Stimulated activated CD8-positive, alpha-beta memory T cell treated with anti-CD3 and anti-CD28 coated beads, Interleukin-15, amount 100 ng/mL, for 48 hours (primary cell): ENCODE results near the gene PALM3.
"Not testable (repeated sequence)": the region's sequence is repeated elsewhere in the genome, so short reads cannot be mapped to it uniquely, and the experiment has no call there.

Experiments used
- DNase-seq, 2 donors: peaks; one replicate each; pipeline ENCODE4 v3.0.0-alpha.2; 2020; ENCODE audit warnings: low read depth in 2 of 2

The PALM3 gene

GRCh38 chr19:14030997-14031718 is 30.7 kb downstream of the PALM3 start:
- no peak for DNase-seq

- no peak for DNase-seq
These were observed 33.0 kb downstream of the PALM3 start for GRCh38 chr19:14028901-14029300.

GRCh38 chr19:14027856-14028450 is 33.9 kb downstream of the PALM3 start, which contains the start of gene RLN3:
TSS of gene RLN3 (plus strand) at chr19:14028148. CDS start at chr19:14028205, 57 bp downstream.
- DNase-seq = no peak

- not testable (repeated sequence) for DNase-seq
These were observed 35.2 kb downstream of the PALM3 start for GRCh38 chr19:14026652-14027192.

DNA sequence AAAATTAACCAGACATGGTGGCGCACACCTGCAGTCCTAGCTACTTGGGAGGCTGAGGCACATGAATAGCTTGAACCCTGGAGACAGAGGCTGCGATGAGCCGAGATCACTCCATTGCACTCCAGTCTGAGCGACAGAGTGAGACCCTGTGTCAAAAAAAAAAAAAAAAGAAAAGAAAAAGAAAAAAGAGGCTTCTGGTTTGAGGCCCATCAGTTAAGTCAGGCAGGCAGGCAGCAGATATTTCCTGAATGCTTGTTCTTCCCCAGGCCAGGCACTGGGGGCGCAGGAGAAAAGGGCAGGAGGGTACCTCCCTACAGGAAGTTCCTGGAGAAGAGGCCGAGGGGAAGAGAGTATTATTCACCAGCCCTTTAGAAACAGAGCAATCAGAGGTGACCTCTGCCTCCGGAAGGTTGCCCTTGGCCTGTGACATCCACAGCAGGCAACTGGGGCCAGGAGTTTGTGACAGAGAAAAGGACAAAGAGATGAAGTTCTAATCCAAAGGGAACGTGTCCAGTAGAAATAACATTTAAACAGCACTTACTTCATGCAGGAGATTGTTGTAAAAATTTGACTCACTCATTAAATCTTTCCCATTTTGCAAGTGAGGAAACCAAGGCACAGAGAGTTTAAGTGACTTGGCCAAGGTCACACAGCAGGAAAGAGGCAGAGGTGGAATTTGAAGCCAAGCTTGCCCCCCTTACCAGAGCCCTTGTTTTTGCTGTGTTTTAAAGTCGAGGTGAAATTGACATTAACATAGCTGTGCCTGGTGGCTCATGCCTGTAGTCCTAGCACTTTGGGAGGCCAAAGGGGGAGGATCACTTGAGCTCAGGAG is 38.3 kb downstream of the PALM3 start:
- DNase-seq = no peak

DNA sequence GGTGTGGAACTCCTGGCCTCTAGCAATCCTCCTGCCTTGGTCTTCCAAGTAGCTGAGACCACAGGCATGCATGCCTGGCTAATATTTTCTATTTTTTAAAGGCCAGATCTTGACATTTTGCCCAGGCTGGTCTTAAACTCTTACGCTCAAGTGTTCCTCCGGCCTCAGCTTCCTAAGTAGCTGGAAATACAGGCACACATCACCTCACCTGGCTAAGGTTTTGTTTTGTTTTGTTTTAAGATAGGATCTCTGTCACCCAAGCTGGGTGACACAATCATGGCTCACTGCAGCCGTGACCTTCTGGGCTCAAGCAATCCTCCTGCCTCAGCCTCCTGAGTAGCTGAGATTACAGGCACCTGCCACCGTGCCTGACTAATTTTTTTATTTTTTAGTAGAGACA is 39.4 kb downstream of the PALM3 start:
- no peak for DNase-seq

- DNase-seq = no peak
These were observed 40.4 kb downstream of the PALM3 start for GRCh38 chr19:14021474-14021873.

- DNase-seq = not testable (repeated sequence)
These were observed 42.1 kb downstream of the PALM3 start for GRCh38 chr19:14019739-14020138.

DNA sequence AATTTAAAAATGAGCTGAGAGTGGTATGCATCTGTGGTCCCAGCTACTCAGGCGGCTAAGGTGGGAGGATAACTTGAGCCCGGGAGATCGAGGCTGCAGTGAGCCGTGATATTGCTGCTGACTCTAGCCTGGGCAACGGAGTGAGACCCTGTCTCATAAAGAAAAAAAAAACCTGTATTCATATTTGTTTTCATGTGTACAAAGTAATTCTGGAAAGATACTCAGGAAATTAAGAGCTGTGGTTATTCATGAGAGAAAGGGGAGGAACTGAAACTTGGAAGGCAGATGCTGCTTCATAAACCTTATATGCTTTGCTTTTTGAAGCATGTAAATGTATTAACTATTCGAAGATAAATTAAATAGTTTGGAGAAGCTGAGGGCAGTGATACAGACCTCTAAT is 42.8 kb downstream of the PALM3 start:
- DNase-seq = no peak

- no peak for DNase-seq
These were observed 46.3 kb downstream of the PALM3 start for GRCh38 chr19:14015524-14016035.

- no peak for DNase-seq
These were observed 49.4 kb downstream of the PALM3 start for GRCh38 chr19:14012378-14012915.

DNA sequence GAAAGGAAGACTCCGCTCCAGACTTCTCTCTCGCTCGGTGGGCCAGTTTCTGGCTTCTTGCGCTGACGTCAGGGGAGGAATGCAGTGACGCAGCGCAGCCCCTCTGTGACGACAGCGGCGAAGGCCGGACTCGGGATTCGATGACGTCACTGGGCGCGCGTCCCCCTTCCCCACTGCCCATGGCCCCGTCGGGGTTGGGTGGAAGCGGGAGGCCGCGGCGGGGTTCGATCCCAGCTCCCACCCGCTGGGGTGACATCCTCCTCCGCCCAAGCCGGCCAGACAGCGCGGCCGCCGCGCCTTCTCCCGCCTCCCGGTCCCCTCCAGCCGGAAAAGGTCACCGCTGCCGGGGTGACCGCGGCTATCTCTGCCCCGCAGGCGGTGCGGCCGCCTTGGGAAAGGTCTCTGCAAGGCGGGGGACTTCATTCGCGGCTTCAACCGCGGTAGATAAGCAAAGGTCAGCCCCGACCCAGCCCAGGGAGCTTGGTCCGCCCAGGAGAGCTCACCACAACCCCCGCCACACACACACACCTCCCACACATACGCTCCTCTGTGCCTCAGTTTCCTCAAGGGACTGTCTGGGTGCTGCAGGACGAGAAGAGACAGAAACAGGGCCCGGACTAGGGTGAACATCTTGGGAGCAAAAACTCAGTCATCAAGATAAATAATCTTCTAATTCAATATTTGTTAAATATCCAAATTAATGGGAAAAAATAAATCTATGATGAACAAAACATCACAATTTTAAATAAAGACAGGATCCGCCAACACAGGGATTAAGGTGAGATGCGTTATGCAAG is 54.9 kb downstream of the PALM3 start:
- DNase-seq = no peak

DNA sequence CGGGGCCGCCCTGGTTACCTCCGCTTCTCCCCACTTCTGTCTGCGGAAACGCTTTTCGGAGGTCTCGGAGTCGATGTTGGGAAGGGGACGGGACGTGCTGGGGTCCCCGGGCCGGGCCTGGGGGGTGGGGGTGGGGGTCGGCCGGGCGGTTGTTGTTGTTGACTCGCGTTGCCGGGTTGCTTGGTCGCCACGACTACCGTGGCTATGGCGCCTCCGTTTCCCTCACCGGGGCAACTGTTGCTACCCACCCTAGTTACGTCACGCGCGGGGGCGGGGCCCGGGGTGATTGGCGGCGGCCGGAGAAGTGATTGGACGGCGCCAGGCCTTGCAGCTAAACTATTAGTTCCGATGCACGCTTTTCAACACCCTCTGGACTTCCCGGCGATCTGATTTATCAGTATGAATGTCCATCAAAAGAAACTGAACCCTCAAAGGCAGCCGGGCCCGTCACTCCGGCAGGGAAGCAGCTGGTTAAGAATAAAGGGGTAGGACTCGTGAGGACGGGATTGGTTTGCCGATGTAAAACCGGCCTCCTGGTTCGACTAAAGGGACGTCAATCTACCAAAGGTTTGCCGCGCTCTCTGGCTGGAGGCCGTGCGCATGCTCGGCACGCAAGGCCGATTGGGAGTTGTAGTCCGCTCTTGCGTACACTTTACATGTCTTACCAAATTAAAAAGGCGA is 55.7 kb downstream of the PALM3 start, which contains the start of gene RFX1:
TSS of gene RFX1 (minus strand) at position 236 of the 681 bp plus-strand sequence. CDS start 12,477 bp downstream, outside the sequence.
- peak; percentile 99 to 100 for DNase-seq

GRCh38 chr19:14005349-14006084 is 56.4 kb downstream of the PALM3 start:
- peak; percentile 84 for DNase-seq

DNA sequence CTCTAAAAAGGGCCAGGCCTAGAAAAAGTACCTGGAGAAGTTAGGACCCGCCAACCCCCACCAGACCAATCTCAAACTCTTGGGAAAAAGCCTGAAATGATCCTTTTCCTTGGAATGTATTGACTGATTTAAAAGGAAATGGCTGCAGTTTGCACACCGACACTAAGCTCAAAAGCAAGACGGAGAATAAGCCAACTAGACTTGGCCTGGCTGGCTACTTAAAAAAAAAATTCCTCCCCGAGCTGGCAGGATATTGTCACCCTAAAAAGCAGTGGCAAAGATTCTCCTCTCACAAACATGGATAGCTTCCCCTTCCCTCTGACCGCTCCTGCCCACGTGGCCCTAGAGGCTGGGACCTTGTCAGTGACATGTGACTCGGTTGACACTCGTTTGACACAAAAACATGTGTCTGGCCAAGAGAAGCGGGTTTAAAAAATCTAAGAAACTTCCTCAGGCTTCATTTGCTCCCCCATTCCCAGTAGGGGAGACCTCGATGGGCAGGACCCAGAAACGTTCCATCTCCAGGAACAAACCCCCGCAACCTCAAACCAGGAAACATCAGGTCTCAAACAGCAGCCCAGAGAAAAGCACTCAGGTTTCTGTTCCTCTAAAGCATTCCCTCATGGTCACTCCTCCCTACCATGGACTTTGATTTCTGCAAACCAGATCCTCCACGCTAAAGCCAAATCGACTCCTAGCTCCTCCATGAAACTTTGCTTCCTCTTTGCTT is 57.1 kb downstream of the PALM3 start:
- no peak for DNase-seq
